HG03025 (cell line): ENCODE measurements around the gene ARMH3.
"Not testable (repeated sequence)": the region's sequence is repeated elsewhere in the genome, so short reads cannot be mapped to it uniquely, and the experiment has no call there.

Source experiments
- ATAC-seq: cut with Tn5 transposase; IDR thresholded peaks from one replicate; pipeline ENCODE4 v1.9.1; 2021; ENCODE audit warnings: mild to moderate bottlenecking, moderate library complexity; ENCODE audit not compliant: unreplicated experiment, low FRiP score

The ARMH3 gene

GRCh38 chr10:101993221-101993620 lies 62.8 kb downstream of the ARMH3 start:
- ATAC-seq = no peak

- ATAC-seq = no peak
Measured at GRCh38 chr10:101987136-101987535, 68.8 kb downstream of the ARMH3 start.

DNA sequence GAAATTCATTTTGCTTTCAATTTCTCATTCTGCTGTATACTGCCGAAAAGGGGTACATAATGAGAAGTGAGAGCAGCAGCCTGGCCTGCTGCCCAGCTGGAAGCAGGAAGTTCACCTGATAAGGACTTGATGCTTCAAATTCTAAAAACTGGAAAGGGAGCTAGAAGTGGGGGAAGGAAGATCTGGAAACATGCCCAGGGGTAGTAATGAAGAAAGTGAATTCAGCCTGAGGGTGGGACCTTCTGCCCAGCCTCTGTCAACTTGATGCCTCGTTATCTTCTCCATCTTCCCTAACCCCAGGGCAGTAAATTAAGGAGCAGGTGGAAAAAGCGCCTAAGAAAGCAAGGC lies 69.4 kb downstream of the ARMH3 start:
- no peak for ATAC-seq

DNA sequence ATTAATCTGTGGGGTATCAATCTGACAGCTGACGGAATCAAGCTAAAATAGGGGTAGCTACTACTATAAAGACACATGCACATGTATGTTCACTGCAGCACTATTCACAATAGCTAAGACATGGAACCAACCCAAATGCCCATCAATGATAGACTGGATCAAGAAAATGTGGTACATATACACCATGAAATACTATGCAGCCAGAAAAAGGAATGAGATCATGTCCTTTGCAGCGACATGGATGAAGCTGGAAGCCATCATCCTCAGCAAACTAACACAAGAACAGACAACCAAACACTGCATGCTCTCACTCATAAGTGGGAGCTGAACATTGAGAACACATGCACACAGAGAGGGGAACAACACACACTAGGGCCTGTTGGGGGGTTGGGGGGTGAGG lies 75.3 kb downstream of the ARMH3 start:
- not testable (repeated sequence) for ATAC-seq

- no peak for ATAC-seq
Measured at GRCh38 chr10:101974091-101974971, 81.6 kb downstream of the ARMH3 start.

GRCh38 chr10:101972761-101973160 lies 83.2 kb downstream of the ARMH3 start:
- ATAC-seq = no peak

GRCh38 chr10:101969412-101969922 lies 86.5 kb downstream of the ARMH3 start:
- ATAC-seq = no peak

DNA sequence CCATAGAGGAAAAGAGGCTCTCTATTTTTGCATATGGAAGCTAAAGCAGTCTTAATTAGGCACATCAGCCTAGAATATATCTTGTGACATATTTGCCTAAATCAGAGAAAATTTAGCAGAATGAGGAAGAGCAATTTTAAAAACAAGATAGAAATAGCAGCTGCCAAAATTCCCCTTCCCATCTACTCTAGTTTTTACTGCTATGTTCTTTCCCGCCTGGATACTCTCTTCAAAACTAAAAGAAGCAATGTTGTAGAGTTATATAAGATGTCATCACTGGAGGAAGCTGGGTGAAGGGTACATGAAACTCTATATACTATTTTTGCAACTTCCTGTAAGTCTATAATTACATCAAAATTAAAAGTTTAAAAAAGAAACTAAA lies 87.0 kb downstream of the ARMH3 start:
- ATAC-seq = no peak

- no peak for ATAC-seq
Measured at GRCh38 chr10:101968286-101968939, 87.6 kb downstream of the ARMH3 start.

DNA sequence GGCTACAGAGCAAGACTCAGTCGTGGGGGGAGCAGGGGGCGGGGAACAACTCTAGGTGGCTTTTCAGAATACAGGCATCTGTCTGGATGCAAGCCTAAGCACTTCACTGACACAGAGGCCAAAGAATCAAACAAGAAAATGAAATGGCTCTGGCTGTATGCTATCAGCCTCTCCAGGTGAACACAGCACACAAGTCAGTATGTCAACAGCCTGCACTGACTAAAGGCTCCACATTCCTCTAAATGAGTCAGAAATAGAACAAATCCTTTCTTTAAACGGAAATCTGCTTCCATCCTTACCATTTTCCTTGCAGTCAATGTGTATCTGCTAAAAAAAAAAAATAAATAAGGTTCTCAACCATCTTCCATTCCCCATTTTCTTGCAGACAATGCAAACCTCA lies 88.3 kb downstream of the ARMH3 start:
- no peak for ATAC-seq

GRCh38 chr10:101967119-101967518 lies 88.9 kb downstream of the ARMH3 start:
- ATAC-seq = no peak

DNA sequence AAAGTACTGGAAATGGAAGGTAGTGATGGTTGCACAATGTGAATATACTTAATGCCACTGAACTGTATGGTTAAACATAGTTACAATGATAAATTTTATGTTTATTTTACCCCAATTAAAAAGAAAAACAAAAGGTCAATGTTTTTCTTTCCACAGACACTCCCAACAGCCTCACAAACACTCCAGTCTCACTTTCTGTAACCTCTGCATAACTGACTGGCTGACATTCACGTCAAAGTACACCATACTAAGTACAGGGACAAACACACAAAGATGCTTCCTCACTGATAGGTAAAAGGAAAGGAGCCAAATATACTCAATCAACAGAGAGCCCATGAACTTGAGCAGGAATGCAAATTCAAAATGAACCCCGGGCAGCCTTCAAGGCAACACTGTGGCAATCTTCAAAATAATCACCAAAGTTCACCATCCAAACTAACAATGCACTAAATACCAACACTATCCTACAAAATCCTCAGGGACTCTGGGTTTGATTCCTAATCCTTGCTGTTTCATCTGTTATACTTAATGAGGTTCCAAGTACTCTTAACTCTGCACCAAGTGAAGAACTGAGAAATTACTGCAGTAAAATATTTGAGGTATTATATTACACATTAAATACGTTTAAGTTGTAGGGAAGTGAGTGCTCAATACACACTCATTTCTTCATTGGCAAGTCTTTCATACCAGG lies 90.8 kb downstream of the ARMH3 start:
- no peak for ATAC-seq

GRCh38 chr10:101961591-101962498 lies 94.1 kb downstream of the ARMH3 start:
- no peak for ATAC-seq

GRCh38 chr10:101960879-101961395 lies 95.0 kb downstream of the ARMH3 start:
- ATAC-seq = no peak

GRCh38 chr10:101959346-101959916 lies 96.5 kb downstream of the ARMH3 start:
- no peak for ATAC-seq

GRCh38 chr10:101958691-101959090 lies 97.3 kb downstream of the ARMH3 start:
- no peak for ATAC-seq

GRCh38 chr10:101956898-101957297 lies 99.1 kb downstream of the ARMH3 start:
- no peak for ATAC-seq

GRCh38 chr10:101956117-101956516 lies 99.9 kb downstream of the ARMH3 start:
- no peak for ATAC-seq

DNA sequence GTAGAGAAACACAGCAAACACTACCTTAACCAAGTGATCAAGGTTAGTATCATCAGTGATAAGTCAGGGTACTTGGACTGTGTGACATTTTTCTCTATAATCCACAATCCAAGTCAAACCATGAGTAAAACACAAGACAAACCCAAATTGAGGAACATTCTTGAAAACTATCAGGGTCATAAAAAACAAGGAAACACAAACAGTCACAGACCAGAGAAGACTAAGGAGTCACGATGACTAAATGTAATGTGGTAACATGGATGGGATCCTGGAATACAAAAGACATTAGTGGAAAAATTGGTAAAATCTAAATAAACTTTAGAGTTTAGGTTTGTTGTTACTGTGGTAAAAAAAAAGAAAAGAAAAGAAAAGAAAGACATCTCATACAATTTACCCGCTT lies 103.8 kb downstream of the ARMH3 start:
- no peak for ATAC-seq

GRCh38 chr10:101950213-101950612 lies 105.8 kb downstream of the ARMH3 start:
- ATAC-seq = no peak
